CD1c-positive myeloid dendritic cell (primary cell): ENCODE results near the gene PTPN14.

ENCODE experiments used
- DNase-seq: peaks from one replicate; pipeline ENCODE4 v3.0.0-alpha.2; 2016; ENCODE audit errors: extremely low spot score

PTPN14 gene

GRCh38 chr1:214364386-214364785 lies 187.0 kb downstream of the PTPN14 start:
- DNase-seq = no peak

- DNase-seq = no peak
Measured at GRCh38 chr1:214363386-214363785, 188.0 kb downstream of the PTPN14 start.

DNA sequence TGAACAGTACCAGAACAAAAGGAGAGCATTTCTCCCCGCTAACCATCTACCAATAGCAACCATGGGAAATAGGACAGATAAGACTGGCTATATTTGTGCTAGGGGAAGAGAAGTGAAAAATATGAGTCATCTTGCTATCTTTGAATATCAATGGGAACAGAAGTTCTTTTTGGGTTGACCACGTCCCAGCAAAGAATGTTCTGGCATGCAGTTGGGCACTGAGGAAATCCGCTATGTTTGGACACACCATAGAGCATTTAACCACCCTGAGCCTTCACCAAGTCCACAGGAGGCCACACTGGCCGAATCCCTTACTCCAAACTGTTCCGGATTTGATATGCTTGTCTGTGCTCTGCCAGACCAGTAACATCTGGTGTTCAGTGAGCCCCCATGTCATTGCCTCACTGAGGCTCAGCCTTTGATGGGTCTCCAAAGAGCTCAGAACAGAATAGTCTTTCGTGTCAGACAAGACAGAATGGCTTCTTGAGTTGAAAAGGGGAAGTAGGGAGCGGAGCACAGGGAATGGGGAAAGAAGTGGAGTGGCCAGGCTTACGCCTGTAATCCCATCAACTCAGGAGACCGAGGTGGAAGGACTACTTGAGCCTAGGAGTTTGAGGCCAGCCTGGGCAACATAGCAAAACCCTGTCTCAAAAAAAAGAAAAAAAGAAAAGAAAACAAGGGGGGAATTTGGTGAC lies 189.1 kb downstream of the PTPN14 start:
- peak; percentile 54 for DNase-seq

- no peak for DNase-seq
Measured at GRCh38 chr1:214361636-214362035, 189.8 kb downstream of the PTPN14 start.

DNA sequence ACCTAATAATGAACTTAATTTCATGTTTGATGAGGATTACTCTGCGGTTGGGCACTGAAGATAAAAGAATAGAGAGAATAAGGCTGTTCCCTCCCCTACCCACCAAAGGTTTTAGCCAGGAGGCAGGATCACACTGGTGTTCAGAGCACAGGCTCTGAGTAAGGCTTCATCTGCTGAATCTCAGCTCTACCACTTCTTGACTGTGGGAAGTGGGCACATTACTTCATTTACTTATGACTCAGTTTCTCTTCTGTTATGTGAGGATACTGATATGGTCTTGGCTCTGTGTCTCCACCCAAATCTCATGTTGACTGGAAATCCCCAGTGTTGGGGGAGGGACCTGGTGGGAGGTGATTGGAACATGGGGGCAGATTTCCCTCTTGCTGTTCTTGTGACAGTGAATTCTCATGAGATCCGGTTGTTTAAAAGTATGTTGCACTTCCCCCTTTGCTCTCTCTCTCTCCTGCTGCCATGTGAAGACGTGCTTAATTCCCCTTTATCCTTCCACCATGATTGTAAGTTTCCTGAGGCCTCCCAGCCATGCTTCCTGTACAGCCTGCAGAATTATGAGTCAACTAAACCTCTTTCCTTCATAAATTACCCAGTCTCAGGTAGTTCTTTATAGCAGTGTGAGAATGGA lies 190.8 kb downstream of the PTPN14 start:
- peak; percentile 14 for DNase-seq

DNA sequence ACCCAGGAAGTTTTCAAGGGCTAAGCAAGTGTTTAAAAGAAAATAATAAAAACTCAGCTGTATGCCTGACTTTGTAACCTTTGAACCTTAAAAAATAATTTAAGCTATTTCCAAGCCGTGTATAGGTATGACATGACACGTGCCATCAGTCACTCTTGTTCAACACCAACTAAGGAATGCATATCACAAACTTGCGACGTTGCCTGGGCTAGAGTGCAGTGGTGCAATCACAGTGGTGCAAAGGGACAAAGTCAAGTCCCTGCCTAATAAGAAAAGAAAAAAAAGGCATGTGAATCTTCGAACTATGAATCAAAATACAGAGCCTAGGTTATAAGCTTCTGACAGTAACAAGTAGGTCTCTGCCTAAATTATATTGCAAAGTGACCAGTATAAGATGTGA lies 191.3 kb downstream of the PTPN14 start:
- no peak for DNase-seq

- no peak for DNase-seq
Measured at GRCh38 chr1:214354440-214355148, 196.8 kb downstream of the PTPN14 start.

DNA sequence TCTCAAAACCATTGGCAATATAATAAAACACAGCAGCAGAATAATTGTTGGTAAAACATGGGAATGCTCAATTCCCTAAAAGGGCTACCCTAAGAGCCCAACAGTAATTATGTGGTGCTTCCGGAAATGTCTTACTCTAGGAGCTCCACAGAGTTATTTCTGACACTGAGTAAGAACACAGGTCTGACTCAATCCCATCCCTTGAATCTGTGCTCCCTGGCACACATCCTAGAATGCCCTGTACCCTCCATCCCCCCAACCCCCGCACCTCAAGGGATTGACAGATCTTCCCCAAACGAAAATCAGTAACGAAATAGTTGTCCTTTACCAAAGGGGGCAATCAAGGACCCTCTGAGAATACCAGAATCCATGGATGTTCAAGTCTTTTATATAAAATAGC lies 198.6 kb downstream of the PTPN14 start:
- DNase-seq = no peak

- no peak for DNase-seq
Measured at GRCh38 chr1:214351551-214352277, 199.7 kb downstream of the PTPN14 start.

- no peak for DNase-seq
Measured at GRCh38 chr1:214349781-214350180, 201.6 kb downstream of the PTPN14 start.

- DNase-seq = no peak
Measured at GRCh38 chr1:214349008-214349407, 202.4 kb downstream of the PTPN14 start.

GRCh38 chr1:214344897-214345296 lies 206.5 kb downstream of the PTPN14 start:
- DNase-seq = no peak

DNA sequence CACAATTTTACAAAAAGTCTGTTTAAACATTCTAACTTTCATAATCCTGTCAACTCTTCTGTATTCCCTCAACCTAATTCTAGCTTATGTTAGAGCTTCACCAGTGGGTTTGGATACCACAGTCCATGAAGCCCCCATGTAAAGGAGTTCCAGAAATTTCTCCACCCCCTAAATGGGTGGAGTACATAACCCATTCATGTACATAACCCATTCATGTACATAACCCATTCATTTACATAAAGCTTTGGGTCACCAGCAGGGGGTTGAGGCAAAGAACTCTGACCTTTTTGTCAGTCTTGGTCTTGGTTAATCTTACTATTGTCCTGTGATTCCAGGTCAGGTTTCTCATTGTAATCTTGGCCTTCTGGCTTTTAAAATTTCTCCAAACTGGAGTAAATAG lies 208.9 kb downstream of the PTPN14 start:
- no peak for DNase-seq

- DNase-seq = no peak
Measured at GRCh38 chr1:214341932-214342331, 209.5 kb downstream of the PTPN14 start.

DNA sequence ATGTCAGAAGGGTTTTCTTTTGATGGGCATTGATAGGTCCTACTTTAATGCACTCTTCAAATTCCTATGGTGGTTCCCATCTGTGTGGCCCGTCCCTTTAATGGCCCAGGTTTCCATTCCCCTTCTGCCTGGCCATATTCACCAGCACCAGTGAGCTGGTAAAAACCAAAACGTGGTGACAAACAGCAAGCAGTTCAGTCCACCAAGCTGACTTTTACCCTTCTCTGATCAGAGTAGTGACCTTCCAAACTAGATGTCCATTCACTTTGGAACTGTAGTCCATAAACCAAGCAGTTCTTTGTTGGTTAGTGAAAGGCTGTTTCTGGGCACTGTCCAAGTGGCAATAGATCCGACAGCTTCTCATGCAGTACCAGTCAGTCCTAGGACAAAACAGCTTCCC lies 209.9 kb downstream of the PTPN14 start:
- DNase-seq = no peak

GRCh38 chr1:214338212-214338611 lies 213.2 kb downstream of the PTPN14 start:
- no peak for DNase-seq

GRCh38 chr1:214337511-214337910 lies 213.9 kb downstream of the PTPN14 start:
- no peak for DNase-seq

DNA sequence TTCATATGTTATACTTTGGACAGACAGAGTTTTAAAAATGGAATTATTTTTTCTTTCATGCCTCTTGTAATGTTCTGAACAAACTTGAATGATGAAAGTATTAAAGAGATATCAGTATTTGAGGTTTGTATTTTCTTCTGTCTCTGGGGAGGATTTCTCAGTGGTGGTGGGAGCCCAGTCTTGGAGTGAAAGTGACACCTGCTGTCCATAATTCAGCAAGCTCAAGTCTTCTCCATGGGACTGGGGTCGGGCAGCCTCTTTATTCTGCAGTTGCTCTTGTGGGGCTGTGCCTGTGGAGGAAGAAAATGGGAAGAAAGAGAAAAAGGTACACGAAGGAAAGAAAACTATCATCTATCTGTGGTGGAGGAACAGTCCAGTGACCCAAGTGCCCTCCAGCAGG lies 214.4 kb downstream of the PTPN14 start:
- no peak for DNase-seq

DNA sequence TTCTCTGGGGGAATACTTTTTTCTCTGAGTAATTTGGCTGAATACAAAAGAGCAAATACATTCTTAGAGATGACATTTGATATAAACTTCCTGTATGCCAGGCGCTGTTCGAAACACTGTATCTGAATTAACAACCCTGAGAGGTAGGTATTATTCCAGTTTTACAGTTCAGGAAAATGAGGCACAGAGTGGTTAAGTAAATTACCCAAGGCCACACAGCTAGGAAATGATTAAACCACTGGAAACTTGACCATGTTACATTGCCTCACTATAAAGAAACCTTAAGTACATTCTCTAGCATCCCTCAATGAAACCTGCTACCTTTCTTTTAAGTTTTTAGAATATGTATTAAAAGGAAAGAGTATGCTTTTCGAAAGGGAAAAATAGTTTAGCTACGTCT lies 215.8 kb downstream of the PTPN14 start:
- DNase-seq = no peak

DNA sequence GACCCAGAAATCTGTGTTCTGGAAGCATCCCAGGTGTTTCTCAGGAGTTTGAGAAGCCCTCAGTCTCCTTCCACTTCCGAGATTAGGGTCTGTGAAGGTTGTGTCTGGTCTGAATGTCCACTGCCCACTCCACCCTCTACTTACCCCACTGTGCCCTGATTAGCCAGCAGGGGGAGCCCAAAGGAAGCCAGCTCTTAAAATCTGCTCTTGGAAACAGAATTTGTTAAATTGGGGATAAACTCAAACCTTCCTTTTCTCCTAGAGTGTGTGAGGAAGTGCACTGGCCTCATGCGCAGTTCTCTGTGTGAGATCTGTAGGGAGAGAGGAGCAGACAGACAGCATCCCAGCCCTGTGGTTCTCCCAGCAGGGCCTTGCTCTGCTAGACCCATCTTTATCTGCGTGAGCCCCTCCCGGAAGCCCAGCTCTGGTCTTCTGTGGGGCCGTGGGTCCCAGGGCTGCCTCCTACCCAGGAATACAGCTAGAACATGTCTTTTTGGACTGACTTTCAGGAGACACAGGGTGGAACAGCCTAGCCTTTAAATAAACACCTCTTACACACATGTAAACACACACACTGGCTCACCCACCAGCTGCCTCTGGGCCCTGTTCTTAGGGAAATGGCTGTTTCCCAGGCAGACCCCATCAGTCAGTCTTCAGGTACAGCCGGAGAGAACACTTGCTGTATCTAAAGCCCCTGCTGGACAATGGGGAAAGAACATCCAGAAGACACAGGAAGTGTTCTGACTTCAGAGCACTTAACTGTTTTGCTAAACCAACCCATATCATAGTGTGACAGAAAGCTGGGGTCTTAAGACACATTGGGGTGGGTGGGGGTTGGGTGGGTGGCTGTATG lies 218.2 kb downstream of the PTPN14 start:
- DNase-seq = peak; percentile 32

DNA sequence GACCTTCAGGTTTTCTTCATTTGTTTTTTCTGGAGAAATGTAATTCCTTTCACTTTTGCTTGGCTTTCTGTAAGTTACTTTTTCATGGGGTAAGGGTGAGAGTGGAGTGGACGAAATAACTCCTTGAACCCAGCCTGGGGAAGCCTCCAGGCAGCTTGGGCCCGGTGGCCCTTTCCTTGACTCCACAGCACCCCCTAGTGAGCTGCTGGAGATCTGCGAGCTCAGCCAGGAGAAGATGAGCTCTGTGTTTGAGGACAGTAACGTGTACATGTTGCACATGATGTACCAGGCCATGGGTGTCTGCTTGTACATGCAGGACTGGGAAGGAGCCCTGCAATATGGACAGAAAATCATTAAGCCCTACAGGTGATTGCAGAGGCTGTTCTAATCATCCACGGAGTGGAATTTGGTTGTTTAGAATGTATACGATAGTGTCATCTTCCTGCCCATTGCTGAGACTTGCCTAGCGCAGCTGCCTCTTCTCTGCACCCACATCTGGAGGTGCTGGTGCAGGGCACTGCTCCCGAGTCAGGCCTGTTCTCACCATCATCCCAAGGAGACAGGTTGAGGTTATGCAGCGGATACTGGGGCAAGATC lies 219.5 kb downstream of the PTPN14 start:
- DNase-seq = peak; percentile 63
